HG03439 (cell line): ENCODE data around the gene DDI1.
A peak's percentile ranks its signal among the peaks of the same experiment; 100 is the strongest.
"Not testable (repeated sequence)": the region's sequence is repeated elsewhere in the genome, so short reads cannot be mapped to it uniquely, and the experiment has no call there.

Experiments
- ATAC-seq: cut with Tn5 transposase; IDR thresholded peaks from one replicate; pipeline ENCODE4 v1.9.1; 2021; ENCODE audit warnings: mild to moderate bottlenecking, moderate library complexity; ENCODE audit not compliant: unreplicated experiment

The DDI1 gene

DNA sequence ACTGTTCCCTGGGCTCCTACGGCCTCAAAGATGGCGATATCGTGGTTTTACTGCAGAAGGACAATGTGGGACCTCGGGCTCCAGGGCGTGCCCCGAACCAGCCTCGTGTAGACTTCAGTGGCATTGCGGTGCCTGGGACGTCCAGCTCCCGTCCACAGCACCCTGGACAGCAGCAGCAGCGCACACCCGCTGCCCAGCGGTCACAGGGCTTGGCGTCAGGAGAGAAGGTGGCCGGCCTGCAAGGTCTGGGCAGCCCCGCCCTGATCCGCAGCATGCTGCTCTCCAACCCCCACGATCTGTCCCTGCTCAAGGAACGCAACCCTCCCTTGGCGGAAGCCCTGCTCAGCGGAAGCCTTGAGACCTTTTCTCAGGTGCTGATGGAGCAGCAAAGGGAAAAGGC lies 555 bp downstream of the DDI1 start:
- ATAC-seq: no peak

DNA sequence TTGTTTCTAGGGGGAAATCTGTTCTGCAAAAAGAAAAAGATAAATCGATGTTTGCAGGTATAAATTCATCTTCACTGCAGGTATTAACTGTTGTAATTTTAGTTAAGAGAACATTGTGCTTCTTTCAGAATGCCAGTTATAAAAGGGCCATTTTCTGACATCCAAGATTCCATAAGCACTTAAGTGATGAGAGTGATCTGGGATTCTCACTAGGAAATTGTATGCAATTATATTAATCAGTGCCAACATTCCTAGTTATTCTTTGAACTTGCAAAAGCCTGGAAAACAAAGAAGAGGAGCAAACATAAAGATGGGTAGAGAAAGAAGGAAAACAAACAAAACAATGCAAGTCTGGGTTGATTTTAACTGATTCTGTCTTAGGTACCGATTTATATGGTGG lies 5.4 kb downstream of the DDI1 start:
- no peak for ATAC-seq

DNA sequence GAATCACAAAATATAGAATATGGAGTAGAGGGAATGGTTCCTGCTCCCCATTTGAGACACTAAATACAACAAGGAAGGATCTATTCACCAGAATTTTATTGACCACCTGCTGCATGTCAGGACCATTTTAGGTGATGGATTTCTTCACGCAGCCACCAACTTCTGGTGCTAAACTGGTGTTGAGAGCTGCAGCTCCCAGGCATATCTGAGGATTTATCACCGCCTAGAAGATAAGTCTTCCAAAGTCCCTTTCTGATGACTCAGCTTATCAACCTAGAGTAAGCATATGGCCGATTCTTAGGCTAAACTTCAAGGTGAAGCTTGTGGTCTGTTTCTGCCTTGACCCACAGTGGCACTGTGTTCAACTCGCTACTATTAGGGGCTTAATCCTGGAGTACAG lies 6.7 kb downstream of the DDI1 start:
- ATAC-seq: no peak

DNA sequence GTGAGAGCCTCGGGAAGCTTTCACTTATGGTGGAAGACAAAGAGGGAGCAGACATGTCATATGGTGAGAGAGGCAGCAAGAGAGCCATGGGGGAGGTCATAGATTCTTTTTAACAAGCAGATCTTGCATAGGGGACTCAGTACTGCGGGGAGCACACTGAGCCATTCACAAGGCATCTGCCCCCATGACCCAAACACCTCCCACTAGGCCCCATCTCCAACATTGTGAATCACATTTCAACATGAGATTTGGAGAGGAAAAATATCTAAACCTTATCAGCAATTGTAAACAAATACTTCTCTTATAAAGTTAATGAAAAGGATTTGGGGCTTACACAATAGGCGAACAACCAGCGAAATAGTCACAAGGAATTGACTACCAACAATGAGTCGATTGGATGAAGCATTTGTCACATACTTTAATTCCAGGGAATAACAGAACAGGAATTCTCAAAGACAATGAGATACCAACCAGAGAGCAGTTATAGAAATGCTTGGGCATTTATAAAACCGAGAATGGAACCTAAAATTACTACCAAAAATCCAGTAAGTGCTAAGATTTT lies 7.3 kb downstream of the DDI1 start:
- no peak for ATAC-seq

- ATAC-seq: no peak
Observed at GRCh38 chr11:104046331-104046730, 9.9 kb downstream of the DDI1 start.

DNA sequence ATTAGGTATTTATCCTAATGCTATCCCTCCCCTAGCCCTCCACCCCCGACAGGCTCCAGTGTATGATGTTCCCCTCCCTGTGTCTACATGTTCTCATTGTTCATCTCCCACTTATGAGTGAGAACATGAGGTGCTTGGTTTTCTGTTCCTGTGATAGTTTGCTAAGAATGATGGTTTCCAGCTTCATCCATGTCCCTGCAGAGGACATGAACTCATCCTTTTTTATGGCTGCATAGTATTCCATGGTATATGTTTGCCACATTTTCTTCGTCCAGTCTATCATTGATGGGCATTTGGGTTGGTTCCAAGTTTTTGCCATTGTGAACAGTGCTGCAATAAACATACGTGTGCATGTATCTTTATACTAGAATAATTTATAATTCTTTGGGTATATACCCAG lies 10.4 kb downstream of the DDI1 start:
- not testable (repeated sequence) for ATAC-seq

GRCh38 chr11:104049116-104049515 lies 12.7 kb downstream of the DDI1 start:
- no peak for ATAC-seq

- ATAC-seq: no peak
Observed at GRCh38 chr11:104051778-104052177, 15.3 kb downstream of the DDI1 start.

DNA sequence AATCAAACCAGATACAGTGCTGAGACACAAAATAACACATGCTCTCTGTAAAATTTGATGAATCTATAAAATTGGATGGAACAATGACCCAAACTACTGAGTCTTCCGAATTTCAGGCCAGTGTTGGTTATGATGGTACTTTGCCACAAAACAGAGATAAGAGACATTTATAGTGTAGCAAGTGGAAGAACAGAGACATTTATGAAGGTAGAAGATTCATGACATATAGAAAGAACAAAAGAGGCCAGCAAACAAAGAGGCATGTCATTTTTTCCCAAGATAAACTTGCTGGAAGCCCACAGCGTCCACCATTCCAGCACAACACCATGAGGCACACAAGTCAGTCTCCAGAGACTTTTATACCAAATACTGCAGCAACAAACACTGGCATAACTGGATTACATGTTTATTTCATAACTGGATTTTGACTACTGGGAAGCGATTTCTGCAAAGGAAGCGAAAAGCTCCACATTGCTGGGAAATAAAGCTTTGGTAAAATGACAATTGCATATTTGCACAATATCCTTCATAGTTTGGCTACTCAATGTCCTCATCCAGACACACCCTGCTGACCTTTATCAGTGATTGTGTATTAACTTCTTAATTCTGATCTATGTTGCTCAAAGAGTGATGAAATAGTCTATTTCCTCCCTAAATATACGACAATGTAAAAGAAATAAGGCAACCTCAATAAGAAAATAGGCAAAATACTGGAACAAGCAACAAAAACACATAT lies 17.5 kb downstream of the DDI1 start:
- no peak for ATAC-seq

GRCh38 chr11:104054911-104055529 lies 18.6 kb downstream of the DDI1 start:
- no peak for ATAC-seq

DNA sequence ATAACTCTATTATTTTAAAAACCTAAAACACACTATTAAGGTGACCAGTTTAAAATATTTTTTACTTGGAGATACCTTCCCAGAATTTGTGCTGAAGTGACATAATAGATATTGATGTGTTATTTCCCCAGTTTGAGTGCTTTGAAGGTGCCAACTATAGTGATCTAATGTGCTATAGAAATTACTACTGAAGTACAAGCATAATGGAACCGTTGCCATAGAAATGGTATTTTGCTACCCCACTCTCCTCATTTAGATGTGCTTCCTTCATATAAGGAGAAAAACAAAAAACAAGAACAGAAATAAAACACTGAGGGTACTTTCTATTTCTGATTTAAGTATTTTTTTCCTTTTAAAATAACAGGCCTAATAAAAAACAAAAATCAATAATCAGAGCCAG lies 19.2 kb downstream of the DDI1 start:
- no peak for ATAC-seq

GRCh38 chr11:104057908-104058307 lies 21.5 kb downstream of the DDI1 start:
- no peak for ATAC-seq

- ATAC-seq: no peak
Observed at GRCh38 chr11:104058680-104059079, 22.2 kb downstream of the DDI1 start.

DNA sequence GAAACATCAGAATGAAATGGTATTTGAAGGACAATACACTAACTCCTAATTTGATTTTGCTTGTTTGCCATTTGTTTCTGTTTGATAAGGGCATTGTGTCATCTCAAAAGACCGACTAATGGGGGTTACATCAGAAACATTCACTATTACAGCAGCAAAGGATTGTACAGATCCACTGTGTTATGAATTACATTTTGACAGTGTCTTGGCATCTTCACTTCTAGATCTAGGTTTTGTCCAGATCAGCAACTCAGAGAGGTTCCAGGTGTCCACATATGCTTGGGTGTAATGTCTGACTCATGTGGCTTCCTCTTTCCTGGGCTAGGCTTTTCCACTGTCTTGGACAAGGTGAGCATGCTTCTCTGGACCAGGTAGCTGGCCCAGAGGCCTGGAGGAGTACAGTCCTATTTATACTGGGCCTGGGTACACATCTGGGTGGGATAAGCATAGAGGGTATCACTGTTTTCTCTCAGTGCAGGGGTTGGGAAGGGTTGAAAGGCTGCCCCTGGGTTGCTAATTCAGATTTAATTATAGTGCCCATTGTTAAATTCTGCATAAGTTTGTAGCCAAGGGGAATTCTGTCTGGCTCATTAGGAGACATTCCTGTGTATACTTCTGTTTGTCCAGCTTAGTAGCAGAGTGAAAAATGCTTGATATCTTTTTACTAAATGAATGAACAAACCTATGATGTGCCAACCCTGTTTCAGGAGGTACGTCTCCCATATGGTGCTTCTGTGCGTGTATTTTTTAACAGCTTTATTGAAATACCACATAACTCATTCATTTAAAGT lies 23.8 kb downstream of the DDI1 start:
- no peak for ATAC-seq

- ATAC-seq: peak; percentile 85
Observed at GRCh38 chr11:104060820-104061219, 24.4 kb downstream of the DDI1 start.

- no peak for ATAC-seq
Observed at GRCh38 chr11:104061853-104062521, 25.5 kb downstream of the DDI1 start.

GRCh38 chr11:104064034-104064630 lies 27.7 kb downstream of the DDI1 start:
- ATAC-seq: no peak

DNA sequence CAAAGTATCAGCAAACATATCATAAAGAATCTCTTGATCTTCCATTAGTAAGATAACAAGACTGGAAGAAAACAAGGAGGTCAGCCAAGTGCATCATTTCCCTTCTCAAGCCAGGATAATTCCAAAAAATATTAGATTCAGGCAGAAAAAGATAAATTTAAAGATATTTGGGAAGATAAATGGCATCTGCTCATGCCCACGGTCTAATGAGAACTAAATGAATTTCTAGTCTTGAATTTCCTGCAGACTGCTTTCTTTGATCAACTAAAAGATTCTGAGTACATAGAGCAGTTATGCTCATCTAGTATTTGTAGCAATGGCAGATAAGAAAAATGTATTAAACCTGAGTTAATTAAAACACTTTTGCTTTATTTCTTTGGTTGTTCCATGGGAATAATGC lies 31.1 kb downstream of the DDI1 start:
- no peak for ATAC-seq

- ATAC-seq: peak; percentile 93
Observed at GRCh38 chr11:104073950-104074705, 37.7 kb downstream of the DDI1 start.

DNA sequence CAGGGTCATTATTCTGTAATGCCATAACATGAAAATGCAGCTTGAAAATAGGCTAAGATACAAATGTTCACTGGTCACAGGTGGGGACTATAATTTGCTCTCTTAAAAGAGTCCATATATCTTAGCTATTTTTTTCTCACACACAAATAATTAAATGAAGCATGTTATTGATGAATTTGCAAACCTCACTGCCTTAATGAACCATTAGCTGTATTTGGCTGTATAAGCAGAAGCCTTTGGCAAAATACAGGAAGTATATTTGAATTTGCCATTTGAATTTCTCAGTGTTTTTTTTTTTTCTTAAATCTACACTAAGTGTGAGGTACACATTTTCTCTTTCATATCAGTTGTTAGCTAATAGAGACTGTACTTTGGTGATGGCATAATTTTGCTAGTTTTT lies 38.7 kb downstream of the DDI1 start:
- no peak for ATAC-seq
